ENCODE results near the gene PPM1M.

The PPM1M gene

GRCh38 chr3:52292247-52293065 is 46.9 kb downstream of the PPM1M start:
- no peak for TF ChIP-seq ZNF565 (CRISPR knock-in tag; conservative IDR thresholded peaks at IDR 0.05; ENCODE audit: low read depth)
- no peak for TF ChIP-seq GLIS3 (CRISPR knock-in tag; IDR thresholded peaks at IDR 0.05)
- no peak for TF ChIP-seq CSDC2 (CRISPR knock-in tag; IDR thresholded peaks at IDR 0.05)
- TF ChIP-seq TSHZ2 (CRISPR knock-in tag; IDR thresholded peaks at IDR 0.05) = no peak
- no peak for TF ChIP-seq PPARA (CRISPR knock-in tag; IDR thresholded peaks at IDR 0.05; ENCODE audit: borderline replicate concordance)
- TF ChIP-seq ZNF8 (CRISPR knock-in tag; IDR thresholded peaks at IDR 0.05) = no peak
- no peak for TF ChIP-seq ARNTL (CRISPR knock-in tag; IDR thresholded peaks at IDR 0.05; ENCODE audit: borderline replicate concordance, low read depth)
- TF ChIP-seq RARB (CRISPR knock-in tag; IDR thresholded peaks at IDR 0.05) = no peak
- TF ChIP-seq CSRNP3 (CRISPR knock-in tag; IDR thresholded peaks at IDR 0.05) = no peak
- no peak for TF ChIP-seq TOX (CRISPR knock-in tag; IDR thresholded peaks at IDR 0.05; ENCODE audit: borderline replicate concordance)
- no peak for TF ChIP-seq SNAI2 (CRISPR knock-in tag; IDR thresholded peaks at IDR 0.05)
- no peak for TF ChIP-seq BACH2 (CRISPR knock-in tag; IDR thresholded peaks at IDR 0.05; ENCODE audit: borderline replicate concordance)
- no peak for TF ChIP-seq ZNF70 (CRISPR knock-in tag; IDR thresholded peaks at IDR 0.05)
- no peak for TF ChIP-seq ZFP30 (CRISPR knock-in tag; IDR thresholded peaks at IDR 0.05)
- no peak for TF ChIP-seq ISL1 (CRISPR knock-in tag; IDR thresholded peaks at IDR 0.05)
- ATAC-seq = no peak

DNA sequence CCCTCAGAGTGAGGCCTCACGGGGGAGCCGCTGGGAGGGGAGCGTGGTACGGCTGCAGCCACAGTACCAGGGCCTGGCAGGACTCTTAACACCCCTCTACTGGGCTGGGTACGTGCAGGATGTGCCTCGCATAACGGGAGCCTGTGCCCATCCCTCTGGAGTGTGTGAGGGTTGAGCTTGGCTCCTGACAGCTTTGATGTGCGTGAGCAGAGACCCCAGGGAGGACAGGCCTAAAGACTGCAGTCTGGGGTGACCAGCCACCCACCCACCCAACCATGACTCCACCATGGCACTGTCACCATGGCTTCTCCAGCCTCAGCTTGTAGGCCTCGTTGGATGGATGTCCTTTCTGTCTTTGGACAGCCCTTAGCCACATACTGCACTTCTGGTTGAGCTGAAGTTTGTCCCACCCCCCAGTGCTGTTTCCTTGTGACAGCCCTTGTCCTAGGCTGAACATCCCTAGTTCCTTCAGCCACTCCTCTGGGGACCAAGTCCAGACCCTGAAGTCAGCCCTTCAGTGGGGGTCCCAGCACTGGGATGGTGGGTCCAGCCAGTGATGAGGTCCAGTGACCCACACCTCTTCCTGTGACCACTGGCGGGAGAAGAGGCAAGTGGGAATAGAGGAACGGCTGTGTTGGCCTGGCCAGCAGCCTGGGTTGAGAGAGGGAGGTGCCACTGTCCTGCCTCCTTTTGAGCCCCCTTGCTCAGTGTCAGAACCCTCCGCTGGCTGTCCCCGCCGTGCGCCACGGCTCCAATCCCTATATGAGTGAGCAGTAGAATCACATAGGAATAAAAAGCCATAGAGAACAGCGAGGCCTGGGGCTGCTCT is 48.1 kb downstream of the PPM1M start:
- ATAC-seq = no peak
- no peak for TF ChIP-seq ZFP30 (CRISPR knock-in tag; IDR thresholded peaks at IDR 0.05)
- no peak for TF ChIP-seq TOX (CRISPR knock-in tag; IDR thresholded peaks at IDR 0.05; ENCODE audit: borderline replicate concordance)
- TF ChIP-seq ZNF70 (CRISPR knock-in tag; IDR thresholded peaks at IDR 0.05) = no peak
- no peak for TF ChIP-seq CSRNP3 (CRISPR knock-in tag; IDR thresholded peaks at IDR 0.05)
- TF ChIP-seq TCF4 (CRISPR knock-in tag; IDR thresholded peaks at IDR 0.05; ENCODE audit: borderline replicate concordance) = no peak
- TF ChIP-seq BACH2 (CRISPR knock-in tag; IDR thresholded peaks at IDR 0.05; ENCODE audit: borderline replicate concordance) = no peak
- no peak for TF ChIP-seq ZC3H10 (CRISPR knock-in tag; IDR thresholded peaks at IDR 0.05)
- TF ChIP-seq, protein P1, sequence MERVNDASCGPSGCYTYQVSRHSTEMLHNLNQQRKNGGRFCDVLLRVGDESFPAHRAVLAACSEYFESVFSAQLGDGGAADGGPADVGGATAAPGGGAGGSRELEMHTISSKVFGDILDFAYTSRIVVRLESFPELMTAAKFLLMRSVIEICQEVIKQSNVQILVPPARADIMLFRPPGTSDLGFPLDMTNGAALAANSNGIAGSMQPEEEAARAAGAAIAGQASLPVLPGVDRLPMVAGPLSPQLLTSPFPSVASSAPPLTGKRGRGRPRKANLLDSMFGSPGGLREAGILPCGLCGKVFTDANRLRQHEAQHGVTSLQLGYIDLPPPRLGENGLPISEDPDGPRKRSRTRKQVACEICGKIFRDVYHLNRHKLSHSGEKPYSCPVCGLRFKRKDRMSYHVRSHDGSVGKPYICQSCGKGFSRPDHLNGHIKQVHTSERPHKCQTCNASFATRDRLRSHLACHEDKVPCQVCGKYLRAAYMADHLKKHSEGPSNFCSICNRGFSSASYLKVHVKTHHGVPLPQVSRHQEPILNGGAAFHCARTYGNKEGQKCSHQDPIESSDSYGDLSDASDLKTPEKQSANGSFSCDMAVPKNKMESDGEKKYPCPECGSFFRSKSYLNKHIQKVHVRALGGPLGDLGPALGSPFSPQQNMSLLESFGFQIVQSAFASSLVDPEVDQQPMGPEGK (CRISPR knock-in tag; IDR thresholded peaks at IDR 0.05; ENCODE audit: borderline replicate concordance) = no peak
- no peak for TF ChIP-seq GLIS3 (CRISPR knock-in tag; IDR thresholded peaks at IDR 0.05)
- TF ChIP-seq ISL1 (CRISPR knock-in tag; IDR thresholded peaks at IDR 0.05) = no peak
- TF ChIP-seq ZNF8 (CRISPR knock-in tag; IDR thresholded peaks at IDR 0.05) = no peak
- TF ChIP-seq, protein P2, sequence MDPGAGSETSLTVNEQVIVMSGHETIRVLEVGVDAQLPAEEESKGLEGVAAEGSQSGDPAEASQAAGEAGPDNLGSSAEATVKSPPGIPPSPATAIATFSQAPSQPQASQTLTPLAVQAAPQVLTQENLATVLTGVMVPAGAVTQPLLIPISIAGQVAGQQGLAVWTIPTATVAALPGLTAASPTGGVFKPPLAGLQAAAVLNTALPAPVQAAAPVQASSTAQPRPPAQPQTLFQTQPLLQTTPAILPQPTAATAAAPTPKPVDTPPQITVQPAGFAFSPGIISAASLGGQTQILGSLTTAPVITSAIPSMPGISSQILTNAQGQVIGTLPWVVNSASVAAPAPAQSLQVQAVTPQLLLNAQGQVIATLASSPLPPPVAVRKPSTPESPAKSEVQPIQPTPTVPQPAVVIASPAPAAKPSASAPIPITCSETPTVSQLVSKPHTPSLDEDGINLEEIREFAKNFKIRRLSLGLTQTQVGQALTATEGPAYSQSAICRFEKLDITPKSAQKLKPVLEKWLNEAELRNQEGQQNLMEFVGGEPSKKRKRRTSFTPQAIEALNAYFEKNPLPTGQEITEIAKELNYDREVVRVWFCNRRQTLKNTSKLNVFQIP (CRISPR knock-in tag; IDR thresholded peaks at IDR 0.05; ENCODE audit: borderline replicate concordance, low read depth) = no peak
- no peak for TF ChIP-seq TSHZ2 (CRISPR knock-in tag; IDR thresholded peaks at IDR 0.05)
- TF ChIP-seq SNAI2 (CRISPR knock-in tag; IDR thresholded peaks at IDR 0.05) = no peak
- TF ChIP-seq ESRRG (CRISPR knock-in tag; IDR thresholded peaks at IDR 0.05) = no peak

All from SK-N-SH treated with all-trans-retinoic acid at 6 μM for 48 hours (cell line).